ENCODE results near the gene L1CAM.

L1CAM gene

GRCh38 chrX:153924149-153924861 is 38.3 kb upstream of the L1CAM start:
- no peak overlapping the region for H3K27ac ChIP-seq
- TF ChIP-seq ZFX (IDR thresholded peaks at IDR 0.05; ENCODE audit: borderline replicate concordance) = no peak
- TF ChIP-seq CTCF (IDR thresholded peaks at IDR 0.05) = 0 out of 2 replicates have a peak, but pooled peaks have one; percentile 8

DNA sequence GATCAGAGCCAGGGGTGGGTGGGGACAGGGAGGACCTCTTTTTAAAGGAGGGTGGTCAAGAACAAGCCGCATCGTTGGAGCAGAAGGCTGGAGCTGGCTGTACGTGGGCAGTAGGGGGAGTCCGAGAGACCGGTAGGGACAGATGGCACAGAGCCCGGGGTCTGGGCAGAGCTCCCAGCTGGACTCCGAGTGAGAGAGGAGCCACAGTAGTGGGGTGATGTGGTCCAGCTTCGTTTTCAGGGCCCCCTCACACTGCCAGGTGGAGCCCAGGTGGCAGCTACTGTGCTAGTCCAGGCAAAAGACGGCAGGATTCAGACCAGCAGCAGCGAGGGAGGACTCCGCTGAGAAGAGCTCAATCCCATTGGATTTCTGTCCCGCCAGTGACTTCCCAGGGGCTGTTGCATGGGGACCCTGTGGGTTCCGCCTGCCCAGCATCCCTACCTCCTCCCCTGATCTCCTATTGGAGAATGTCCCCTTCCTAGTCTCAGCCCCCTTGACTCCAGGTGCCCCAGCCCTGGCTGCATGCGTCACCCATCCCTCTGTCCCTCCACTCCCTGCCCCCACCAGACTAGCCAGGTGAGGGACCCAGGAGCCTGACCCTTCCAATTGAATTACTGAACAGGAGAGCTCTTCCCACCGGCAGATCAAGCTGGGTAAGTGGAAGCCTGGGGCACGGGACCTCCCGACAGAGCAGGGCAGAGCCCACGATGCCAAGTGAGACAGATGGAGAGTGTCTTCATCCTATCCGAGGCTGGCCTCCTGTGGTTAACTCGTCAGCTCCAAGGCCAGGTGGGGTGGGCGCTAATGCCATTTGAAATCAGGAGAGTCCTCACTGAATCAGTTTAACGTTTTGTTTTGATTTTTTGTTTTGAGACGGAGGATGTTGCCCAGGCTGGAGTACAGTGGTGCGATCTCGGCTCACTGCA is 37.2 kb upstream of the L1CAM start:
- TF ChIP-seq CTCF (IDR thresholded peaks at IDR 0.05) (peak; percentile 71), ZFX (IDR thresholded peaks at IDR 0.05; ENCODE audit: borderline replicate concordance) (no peak)
- H3K27ac ChIP-seq = no peak overlapping the region

DNA sequence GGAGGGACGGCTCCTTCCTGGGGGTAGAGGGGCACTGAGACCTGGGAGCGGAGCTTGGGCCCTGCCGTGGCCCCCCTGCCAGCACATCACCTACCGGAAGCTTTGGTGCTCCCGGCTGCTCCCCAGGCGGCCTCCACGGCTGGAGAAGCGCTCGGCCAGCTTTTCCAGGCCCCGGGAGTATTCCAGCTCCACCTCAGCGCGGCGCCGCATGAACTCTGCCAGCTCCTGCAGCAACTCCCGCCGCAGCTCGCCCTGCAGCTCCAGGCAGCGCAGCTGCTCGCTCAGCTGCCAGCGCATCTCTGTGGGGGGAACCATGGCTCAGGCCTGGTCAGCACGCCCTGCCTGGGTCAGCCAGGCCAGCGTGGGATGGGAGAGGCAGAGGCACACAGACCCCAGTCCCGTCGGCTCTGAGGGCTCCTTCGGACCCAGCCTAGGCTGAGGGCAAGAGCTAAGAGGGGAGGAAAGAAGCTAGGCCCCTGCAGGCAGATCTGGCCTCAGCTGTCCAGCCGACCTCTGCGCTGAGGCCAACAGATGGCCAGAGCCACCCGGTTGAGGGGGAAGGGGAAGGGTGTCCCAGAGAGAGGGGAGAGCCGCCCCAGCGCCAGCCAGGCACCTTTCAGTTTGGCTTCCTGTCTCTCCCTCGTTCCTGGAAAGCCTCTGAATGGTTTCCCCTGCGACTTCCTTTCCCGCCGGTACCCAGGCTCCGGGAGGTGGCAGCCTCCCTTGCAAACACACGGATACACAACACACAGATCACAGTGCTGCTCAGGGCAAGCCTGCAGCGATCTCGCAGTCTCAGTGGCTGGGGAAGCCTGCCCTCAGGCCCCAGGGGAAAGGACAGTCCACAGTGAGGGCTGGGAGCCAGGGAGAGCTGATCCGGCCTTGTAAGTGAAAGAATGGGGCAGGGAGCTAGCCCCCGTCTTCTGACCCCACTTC is 35.8 kb upstream of the L1CAM start:
- TF ChIP-seq CTCF (IDR thresholded peaks at IDR 0.05) (no peak), ZFX (IDR thresholded peaks at IDR 0.05; ENCODE audit: borderline replicate concordance) (no peak)
- no peak overlapping the region for H3K27ac ChIP-seq

DNA sequence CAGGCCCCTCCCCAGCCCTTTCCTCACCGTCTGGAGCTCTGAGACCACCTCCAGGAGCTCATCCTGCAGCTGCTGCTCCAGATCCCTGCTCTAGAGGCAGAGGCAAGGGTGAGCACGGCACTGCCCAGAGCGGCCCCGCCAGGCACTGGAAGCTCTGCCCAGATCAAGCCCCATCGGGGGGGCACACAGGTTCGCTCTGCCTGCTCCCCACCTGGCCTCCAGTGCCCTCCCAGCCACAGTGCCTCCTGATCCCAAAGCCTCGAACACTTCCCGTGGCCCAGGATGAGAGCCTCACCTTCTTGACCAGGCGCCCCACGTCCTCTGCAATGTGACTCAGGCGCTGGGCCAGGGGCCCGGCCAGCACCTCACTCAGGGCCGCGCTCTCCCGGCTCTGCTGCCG is 35.1 kb upstream of the L1CAM start:
- no peak overlapping the region for H3K27ac ChIP-seq
- TF ChIP-seq CTCF (IDR thresholded peaks at IDR 0.05) (no peak), ZFX (IDR thresholded peaks at IDR 0.05; ENCODE audit: borderline replicate concordance) (no peak)

DNA sequence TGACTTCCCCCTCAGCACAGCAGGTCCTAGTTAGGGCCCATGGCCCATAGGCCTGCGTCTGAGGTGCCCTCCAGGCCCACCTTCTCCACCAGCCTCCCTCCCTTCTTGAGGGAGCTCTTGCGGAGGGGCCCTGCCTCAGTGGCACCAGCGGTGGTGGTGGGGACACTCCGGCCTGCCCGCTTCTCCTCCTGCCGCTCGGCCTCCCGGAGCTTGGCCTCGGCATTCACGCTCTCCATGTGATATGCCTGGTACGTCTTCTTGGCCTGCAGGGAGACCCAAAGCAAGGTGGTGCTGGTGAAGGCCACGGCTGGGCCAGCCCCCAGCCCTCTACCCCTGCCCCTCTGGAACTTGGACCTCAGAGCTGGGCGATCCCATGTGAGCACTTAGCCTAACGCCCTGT is 34.6 kb upstream of the L1CAM start:
- H3K27ac ChIP-seq = no peak overlapping the region
- TF ChIP-seq ZFX (IDR thresholded peaks at IDR 0.05; ENCODE audit: borderline replicate concordance) (no peak), CTCF (IDR thresholded peaks at IDR 0.05) (no peak)

- no peak overlapping the region for H3K27ac ChIP-seq
- TF ChIP-seq CTCF (IDR thresholded peaks at IDR 0.05) = no peak
- no peak for TF ChIP-seq ZFX (IDR thresholded peaks at IDR 0.05; ENCODE audit: borderline replicate concordance)
Measured at GRCh38 chrX:153919281-153919680, 33.3 kb upstream of the L1CAM start.

Measured in 22Rv1 (cell line).